ENCODE results near the gene AVP.

GRCh38 chr20:3101737-3102574, 17.4 kb upstream of the AVP start:
- TF ChIP-seq ID3 (CRISPR knock-in tag; IDR thresholded peaks at IDR 0.05): no peak
- TF ChIP-seq ID3 (tag; IDR thresholded peaks at IDR 0.05): no peak
- no peak for TF ChIP-seq AFF4 (CRISPR knock-in tag; IDR thresholded peaks at IDR 0.05)
- TF ChIP-seq EP300 (IDR thresholded peaks at IDR 0.05; ENCODE audit: low read length): no peak
- TF ChIP-seq RBM39 (optimal IDR thresholded peaks at IDR 0.05; ENCODE audit: low read depth, low read length): no peak
- TF ChIP-seq REST (IDR thresholded peaks at IDR 0.05; ENCODE audit: borderline replicate concordance): no peak
- no peak for TF ChIP-seq REST (CRISPR knock-in tag; IDR thresholded peaks at IDR 0.05; ENCODE audit: low read depth)
- no peak for TF ChIP-seq CBX2 (IDR thresholded peaks at IDR 0.05; ENCODE audit: insufficient read depth, low read length, poor library complexity, severe bottlenecking)

Data from K562 (cell line).